Measurements from ENCODE around the gene RAB11B. TPM values are rescaled to one million over a fixed set of nuclear protein-coding genes. Genes with fewer than 3 reads are reported as not detected.
"Not testable (repeated sequence)": the region's sequence is repeated elsewhere in the genome, so short reads cannot be mapped to it uniquely, and the experiment has no call there.

The RAB11B gene
- total and polyA plus RNA-seq, 4 donors, result 27.3 to 91.2 (median 45.0) TPM

DNA sequence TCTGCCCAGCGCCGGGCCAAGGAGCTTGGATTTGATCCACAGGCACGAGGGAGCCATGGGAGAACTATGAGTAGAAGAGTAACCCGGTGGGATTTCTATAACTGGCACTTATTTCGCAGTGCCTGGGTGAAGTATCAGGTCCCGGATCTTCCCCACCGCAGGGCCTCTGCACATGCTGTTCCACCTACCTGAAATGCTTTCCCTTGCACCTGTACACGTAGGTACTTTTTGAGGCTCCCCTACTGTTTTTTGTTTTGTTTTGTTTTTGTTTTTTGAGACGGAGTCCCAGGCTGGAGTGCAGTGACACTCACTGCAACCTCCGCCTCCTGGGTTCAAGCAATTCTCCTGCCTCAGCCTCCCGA is 46.7 kb upstream of the RAB11B start:
- no peak for TF ChIP-seq NR2F2 (IDR thresholded peaks at IDR 0.05)
- no peak for TF ChIP-seq RXRA (IDR thresholded peaks at IDR 0.05)
- TF ChIP-seq FOXA2 (IDR thresholded peaks at IDR 0.05), result no peak
- peak; percentile 23 for TF ChIP-seq YY1 (IDR thresholded peaks at IDR 0.05)
- TF ChIP-seq, protein P1, sequence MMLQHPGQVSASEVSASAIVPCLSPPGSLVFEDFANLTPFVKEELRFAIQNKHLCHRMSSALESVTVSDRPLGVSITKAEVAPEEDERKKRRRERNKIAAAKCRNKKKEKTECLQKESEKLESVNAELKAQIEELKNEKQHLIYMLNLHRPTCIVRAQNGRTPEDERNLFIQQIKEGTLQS (IDR thresholded peaks at IDR 0.05), result no peak
- TF ChIP-seq RAD21 (IDR thresholded peaks at IDR 0.05), result no peak
- peak; percentile 2 for TF ChIP-seq SP1 (IDR thresholded peaks at IDR 0.05)
- no peak for TF ChIP-seq HNF4A (conservative IDR thresholded peaks at IDR 0.05)
- TF ChIP-seq REST (IDR thresholded peaks at IDR 0.05), result peak; percentile 6
- TF ChIP-seq JUND (IDR thresholded peaks at IDR 0.05), result no peak
- no peak for TF ChIP-seq MAX (IDR thresholded peaks at IDR 0.05)
- TF ChIP-seq HNF4G (IDR thresholded peaks at IDR 0.05), result no peak
- no peak for TF ChIP-seq TAF1 (conservative IDR thresholded peaks at IDR 0.05)
- no peaks in the 10 kb centered on the region for H3K27me3 ChIP-seq (ENCODE audit: control insufficient read depth in 4 of 4, insufficient read depth in 4 of 4, low read length in 3 of 4)
- 44% methylated on average over 11 of the region's 11 CpGs for WGBS

GRCh38 chr19:8349629-8350372 is 40.4 kb upstream of the RAB11B start:
- H3K4me3 ChIP-seq (ENCODE audit: low read depth in 1 of 3, low read length in 3 of 3); H3K9ac ChIP-seq (ENCODE audit: low read depth in 1 of 2, low read length in 2 of 2); DNase-seq (ENCODE audit: low spot score); H3K9me3 ChIP-seq (ENCODE audit: control insufficient read depth in 4 of 4, low read length in 3 of 4); H3K27me3 ChIP-seq (ENCODE audit: control insufficient read depth in 4 of 4, insufficient read depth in 4 of 4, low read length in 3 of 4); H3K4me1 ChIP-seq (ENCODE audit: control insufficient read depth in 4 of 4, insufficient read depth in 4 of 4, low read length in 3 of 4); H3K36me3 ChIP-seq (ENCODE audit: control insufficient read depth in 4 of 4, insufficient read depth in 3 of 4, low read depth in 1 of 4, low read length in 3 of 4); H3K27ac ChIP-seq (ENCODE audit: low read depth in 1 of 2, low read length in 2 of 2): not testable (repeated sequence)
- WGBS, result 79% methylated on average over 8 of the region's 8 CpGs

More for the DNA sequence above, 46.7 kb upstream of the RAB11B start:
- no peak overlapping the region for H3K9ac ChIP-seq (ENCODE audit: low read depth in 1 of 2, low read length in 2 of 2)
- no peaks in the 10 kb centered on the region for H3K9me3 ChIP-seq (ENCODE audit: control insufficient read depth in 4 of 4, low read length in 3 of 4)
- H3K27ac ChIP-seq (ENCODE audit: low read depth in 1 of 2, low read length in 2 of 2), result no peak overlapping the region
- peaks cover 0 to 14% (median 9%) of the 10 kb centered on the region in 4 donors for H3K4me1 ChIP-seq (ENCODE audit: control insufficient read depth in 4 of 4, insufficient read depth in 4 of 4, low read length in 3 of 4)
- no peak overlapping the region for H3K4me3 ChIP-seq (ENCODE audit: low read depth in 1 of 3, low read length in 3 of 3)
- no peak for DNase-seq (ENCODE audit: low spot score)
- H3K36me3 ChIP-seq (ENCODE audit: control insufficient read depth in 4 of 4, insufficient read depth in 3 of 4, low read depth in 1 of 4, low read length in 3 of 4), result no peaks in the 10 kb centered on the region

GRCh38 chr19:8352134-8352827 is 37.9 kb upstream of the RAB11B start:
- H3K27me3 ChIP-seq (ENCODE audit: control insufficient read depth in 4 of 4, insufficient read depth in 4 of 4, low read length in 3 of 4), result no peaks in the 10 kb centered on the region
- H3K9ac ChIP-seq (ENCODE audit: low read depth in 1 of 2, low read length in 2 of 2), result no peak overlapping the region
- peaks cover 2 to 29% (median 7%) of the 10 kb centered on the region in 4 donors for H3K4me1 ChIP-seq (ENCODE audit: control insufficient read depth in 4 of 4, insufficient read depth in 4 of 4, low read length in 3 of 4)
- H3K4me3 ChIP-seq (ENCODE audit: low read depth in 1 of 3, low read length in 3 of 3), result no peak overlapping the region
- WGBS, result 71% methylated on average over 10 of the region's 10 CpGs
- no peak overlapping the region for H3K27ac ChIP-seq (ENCODE audit: low read depth in 1 of 2, low read length in 2 of 2)
- no peaks in the 10 kb centered on the region for H3K36me3 ChIP-seq (ENCODE audit: control insufficient read depth in 4 of 4, insufficient read depth in 3 of 4, low read depth in 1 of 4, low read length in 3 of 4)
- H3K9me3 ChIP-seq (ENCODE audit: control insufficient read depth in 4 of 4, low read length in 3 of 4), result no peaks in the 10 kb centered on the region
- no peak for DNase-seq (ENCODE audit: low spot score)
- TF ChIP-seq RXRA (IDR thresholded peaks at IDR 0.05), result no peak
- TF ChIP-seq, protein P2, sequence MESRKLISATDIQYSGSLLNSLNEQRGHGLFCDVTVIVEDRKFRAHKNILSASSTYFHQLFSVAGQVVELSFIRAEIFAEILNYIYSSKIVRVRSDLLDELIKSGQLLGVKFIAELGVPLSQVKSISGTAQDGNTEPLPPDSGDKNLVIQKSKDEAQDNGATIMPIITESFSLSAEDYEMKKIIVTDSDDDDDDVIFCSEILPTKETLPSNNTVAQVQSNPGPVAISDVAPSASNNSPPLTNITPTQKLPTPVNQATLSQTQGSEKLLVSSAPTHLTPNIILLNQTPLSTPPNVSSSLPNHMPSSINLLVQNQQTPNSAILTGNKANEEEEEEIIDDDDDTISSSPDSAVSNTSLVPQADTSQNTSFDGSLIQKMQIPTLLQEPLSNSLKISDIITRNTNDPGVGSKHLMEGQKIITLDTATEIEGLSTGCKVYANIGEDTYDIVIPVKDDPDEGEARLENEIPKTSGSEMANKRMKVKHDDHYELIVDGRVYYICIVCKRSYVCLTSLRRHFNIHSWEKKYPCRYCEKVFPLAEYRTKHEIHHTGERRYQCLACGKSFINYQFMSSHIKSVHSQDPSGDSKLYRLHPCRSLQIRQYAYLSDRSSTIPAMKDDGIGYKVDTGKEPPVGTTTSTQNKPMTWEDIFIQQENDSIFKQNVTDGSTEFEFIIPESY (IDR thresholded peaks at IDR 0.05), result no peak

GRCh38 chr19:8352845-8353244 is 37.3 kb upstream of the RAB11B start:
- not testable (repeated sequence) for H3K27me3 ChIP-seq (ENCODE audit: control insufficient read depth in 4 of 4, insufficient read depth in 4 of 4, low read length in 3 of 4); H3K9me3 ChIP-seq (ENCODE audit: control insufficient read depth in 4 of 4, low read length in 3 of 4); DNase-seq (ENCODE audit: low spot score); H3K36me3 ChIP-seq (ENCODE audit: control insufficient read depth in 4 of 4, insufficient read depth in 3 of 4, low read depth in 1 of 4, low read length in 3 of 4); H3K27ac ChIP-seq (ENCODE audit: low read depth in 1 of 2, low read length in 2 of 2); H3K4me3 ChIP-seq (ENCODE audit: low read depth in 1 of 3, low read length in 3 of 3); H3K9ac ChIP-seq (ENCODE audit: low read depth in 1 of 2, low read length in 2 of 2)
- peaks cover 2 to 31% (median 7%) of the 10 kb centered on the region in 4 donors for H3K4me1 ChIP-seq (ENCODE audit: control insufficient read depth in 4 of 4, insufficient read depth in 4 of 4, low read length in 3 of 4)
- 80% methylated on average over 5 of the region's 5 CpGs for WGBS
